Activated CD4-positive, alpha-beta T cell treated with anti-CD3 and anti-CD28 coated beads, Interleukin-2, amount 10 ng/mL, durations not matched to agents 7 days and 5 days (primary cell): ENCODE measurements around the gene TEKT3. TPM values are rescaled to one million over a fixed set of nuclear protein-coding genes. Genes with fewer than 3 reads are reported as not detected.
A peak's percentile ranks its signal among the peaks of the same experiment; 100 is the strongest.

ENCODE experiments used
- CTCF ChIA-PET: fragments of 350-600 bp; sonication (Branson Sonifier 250); formaldehyde crosslinking; loops from one replicate; lab custom pipeline; 2021; ENCODE audit warnings: antibody characterized with exemption; lab: Charles Lee
- POLR2A ChIA-PET: fragments of 350-600 bp; sonication (Branson Sonifier 250); formaldehyde crosslinking; loops from one replicate; lab custom pipeline; 2021; ENCODE audit warnings: antibody characterized with exemption; lab: Charles Lee
- DNase-seq: peaks from one replicate; pipeline ENCODE4 v3.0.0-alpha.2; 2020
- H3K27ac Mint-ChIP-seq: one replicate; pipeline ENCODE4 v1.8.0; 2021; ENCODE audit warnings: mild to moderate bottlenecking, moderate library complexity, mixed read lengths
- H3K27me3 Mint-ChIP-seq: one replicate; pipeline ENCODE4 v1.8.0; 2021; ENCODE audit warnings: mixed read lengths
- H3K36me3 Mint-ChIP-seq: one replicate; pipeline ENCODE4 v1.8.0; 2021; ENCODE audit warnings: low read depth, mixed read lengths
- H3K4me1 Mint-ChIP-seq: one replicate; pipeline ENCODE4 v1.8.0; 2021; ENCODE audit warnings: mixed read lengths
- H3K4me3 Mint-ChIP-seq: one replicate; pipeline ENCODE4 v1.8.0; 2021; ENCODE audit warnings: mild to moderate bottlenecking, moderate library complexity, mixed read lengths
- H3K9me3 Mint-ChIP-seq: one replicate; pipeline ENCODE4 v1.8.0; 2021; ENCODE audit warnings: mixed read lengths
- total RNA-seq, 2 experiments: library from RNA; stranded (reverse); gene quantifications; one replicate each; pipeline ENCODE4 v1.2.3, GENCODE V29; 2021

TEKT3 gene
- total RNA-seq, 2 experiments from 2014 or later, result not detected

DNA sequence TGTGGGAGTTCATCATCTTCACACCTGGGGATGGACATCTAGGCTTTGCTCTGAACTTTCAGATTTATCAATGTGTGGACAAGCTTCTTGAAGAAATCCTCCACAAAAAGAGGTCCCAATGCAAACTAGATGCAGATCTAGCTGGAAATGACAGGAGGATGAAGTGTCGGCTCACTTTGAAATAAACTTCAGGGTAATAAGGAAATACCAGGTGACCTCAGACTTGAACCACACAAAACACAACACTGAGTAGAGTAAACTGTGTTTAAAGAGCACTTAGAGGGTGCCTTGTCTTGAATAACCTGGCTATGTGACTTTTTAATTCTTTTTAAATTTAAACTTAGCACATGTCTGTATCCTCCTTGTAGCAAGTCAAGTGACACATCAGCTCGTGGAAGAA, 27.2 kb upstream of the TEKT3 start:
- H3K4me3 Mint-ChIP-seq, result no peak overlapping the region
- DNase-seq, result no peak
- ChIA-PET CTCF (no interaction called here), POLR2A (no interaction called here)
- H3K4me1 Mint-ChIP-seq, result no peaks in the 10 kb centered on the region
- no peaks in the 10 kb centered on the region for H3K27me3 Mint-ChIP-seq
- H3K27ac Mint-ChIP-seq, result no peak overlapping the region
- no peaks in the 10 kb centered on the region for H3K36me3 Mint-ChIP-seq
- no peaks in the 10 kb centered on the region for H3K9me3 Mint-ChIP-seq

- ChIA-PET POLR2A (no interaction called here), CTCF (no interaction called here)
- no peaks in the 10 kb centered on the region for H3K9me3 Mint-ChIP-seq
- no peak overlapping the region for H3K27ac Mint-ChIP-seq
- no peaks in the 10 kb centered on the region for H3K36me3 Mint-ChIP-seq
- no peak overlapping the region for H3K4me3 Mint-ChIP-seq
- H3K4me1 Mint-ChIP-seq, result no peaks in the 10 kb centered on the region
- no peaks in the 10 kb centered on the region for H3K27me3 Mint-ChIP-seq
- no peak for DNase-seq
These were observed 24.6 kb upstream of the TEKT3 start for GRCh38 chr17:15366026-15366425.

GRCh38 chr17:15364615-15365014, 23.2 kb upstream of the TEKT3 start:
- H3K4me3 Mint-ChIP-seq, result no peak overlapping the region
- DNase-seq, result no peak
- H3K27me3 Mint-ChIP-seq, result no peaks in the 10 kb centered on the region
- no peaks in the 10 kb centered on the region for H3K9me3 Mint-ChIP-seq
- no peaks in the 10 kb centered on the region for H3K4me1 Mint-ChIP-seq
- no peak overlapping the region for H3K27ac Mint-ChIP-seq
- ChIA-PET POLR2A (no interaction called here), CTCF (no interaction called here)
- no peaks in the 10 kb centered on the region for H3K36me3 Mint-ChIP-seq

DNA sequence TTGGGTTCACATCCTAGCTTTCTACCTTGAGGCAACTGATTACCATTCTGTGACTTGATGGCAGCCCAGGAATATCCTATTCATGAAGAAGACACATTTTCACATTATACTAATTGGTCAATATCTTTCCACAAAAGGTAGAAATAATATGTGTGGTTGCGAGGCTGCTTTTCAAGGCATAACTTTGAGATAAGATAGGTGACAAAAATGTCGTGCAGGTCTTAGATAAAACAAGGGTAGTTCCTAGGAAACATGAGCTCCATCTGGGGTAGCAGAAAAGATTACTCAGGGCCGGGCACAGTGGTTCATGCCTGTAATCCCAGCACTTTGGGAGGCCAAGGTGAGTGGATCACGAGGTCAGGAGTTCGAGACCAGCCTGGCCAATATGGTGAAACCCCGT, 22.3 kb upstream of the TEKT3 start:
- Mint-ChIP-seq H3K27ac (no peak overlapping the region), H3K27me3 (no peaks in the 10 kb centered on the region), H3K36me3 (no peaks in the 10 kb centered on the region), H3K9me3 (no peaks in the 10 kb centered on the region), H3K4me1 (no peaks in the 10 kb centered on the region), H3K4me3 (no peak overlapping the region)
- DNase-seq, result no peak
- ChIA-PET POLR2A (no interaction called here), CTCF (no interaction called here)

DNA sequence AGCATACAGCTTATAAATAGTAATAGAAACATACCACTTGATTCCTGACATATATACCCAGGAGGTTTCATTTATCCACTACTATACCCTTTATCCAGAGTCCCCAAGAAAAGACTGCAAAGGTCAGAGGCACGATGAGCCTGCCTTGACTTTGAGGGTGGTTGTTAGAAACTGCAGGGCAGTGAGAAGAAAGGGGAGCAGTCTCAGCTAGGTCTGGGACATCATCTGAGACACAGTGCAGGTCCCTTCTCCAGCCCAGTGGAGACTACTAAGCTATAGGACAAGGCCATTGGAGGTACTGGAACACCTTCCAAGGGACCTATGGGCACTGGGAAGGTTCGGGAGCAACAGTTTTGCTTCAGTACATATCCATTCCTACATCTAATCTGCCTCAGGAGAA, 20.2 kb upstream of the TEKT3 start:
- Mint-ChIP-seq H3K27ac (no peak overlapping the region), H3K4me1 (no peaks in the 10 kb centered on the region)
- CTCF ChIA-PET, result interaction anchor here (1.0 kb wide), 1 partner anchor 10 kb away, joined by 3 read pairs; no protein-coding TSS in a partner anchor

GRCh38 chr17:15361151-15361550, 19.8 kb upstream of the TEKT3 start:
- Mint-ChIP-seq H3K9me3 (no peaks in the 10 kb centered on the region), H3K36me3 (no peaks in the 10 kb centered on the region), H3K27ac (no peak overlapping the region), H3K4me3 (no peak overlapping the region), H3K27me3 (peaks cover 4% of the 10 kb centered on the region), H3K4me1 (no peaks in the 10 kb centered on the region)
- POLR2A ChIA-PET, result no interaction called here
- DNase-seq, result no peak
- CTCF ChIA-PET, result interaction anchor here (1.0 kb wide), 1 partner anchor 9 kb away, joined by 3 read pairs; no protein-coding TSS in a partner anchor

More for the DNA sequence above, 20.2 kb upstream of the TEKT3 start:
- POLR2A ChIA-PET, result no interaction called here
- H3K9me3 Mint-ChIP-seq, result no peaks in the 10 kb centered on the region
- DNase-seq, result no peak
- H3K27me3 Mint-ChIP-seq, result peaks cover 4% of the 10 kb centered on the region
- no peaks in the 10 kb centered on the region for H3K36me3 Mint-ChIP-seq
- H3K4me3 Mint-ChIP-seq, result no peak overlapping the region

DNA sequence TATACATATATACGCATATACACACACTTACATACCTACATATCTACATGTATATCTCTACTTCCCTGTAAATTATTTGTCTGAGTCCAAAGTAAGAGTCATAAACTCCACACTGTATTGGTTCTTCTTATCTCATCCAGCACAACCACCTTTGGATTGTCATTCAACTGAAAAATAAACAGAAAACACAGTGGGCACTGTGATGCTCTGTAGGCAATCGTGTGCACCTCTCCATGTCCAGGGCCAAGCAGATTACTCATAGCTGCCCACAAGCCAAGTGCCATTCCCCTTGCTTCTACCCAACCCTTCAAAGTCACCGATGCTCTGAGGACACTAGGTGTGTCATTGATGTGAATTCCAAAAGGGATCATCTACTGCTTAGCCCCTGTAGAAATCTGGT, 12.9 kb upstream of the TEKT3 start:
- Mint-ChIP-seq H3K27ac (no peak overlapping the region), H3K36me3 (no peaks in the 10 kb centered on the region), H3K4me3 (no peak overlapping the region), H3K27me3 (peaks cover 13% of the 10 kb centered on the region), H3K4me1 (no peaks in the 10 kb centered on the region), H3K9me3 (no peaks in the 10 kb centered on the region)
- CTCF ChIA-PET, result no interaction called here
- no peak for DNase-seq
- POLR2A ChIA-PET, result no interaction called here

GRCh38 chr17:15351925-15352324, 10.5 kb upstream of the TEKT3 start:
- peaks cover 9% of the 10 kb centered on the region for H3K27me3 Mint-ChIP-seq
- no peaks in the 10 kb centered on the region for H3K4me1 Mint-ChIP-seq
- DNase-seq, result no peak
- H3K4me3 Mint-ChIP-seq, result no peak overlapping the region
- no peaks in the 10 kb centered on the region for H3K9me3 Mint-ChIP-seq
- no peak overlapping the region for H3K27ac Mint-ChIP-seq
- ChIA-PET CTCF (interaction anchor here (0.6 to 0.9 kb wide), 2 partner anchors 9 to 106 kb away, joined by 3 to 4 read pairs; no protein-coding TSS in a partner anchor), POLR2A (no interaction called here)
- no peaks in the 10 kb centered on the region for H3K36me3 Mint-ChIP-seq

GRCh38 chr17:15351478-15351840, 10.1 kb upstream of the TEKT3 start:
- no peaks in the 10 kb centered on the region for H3K9me3 Mint-ChIP-seq
- ChIA-PET CTCF (interaction anchor here (0.9 kb wide), 1 partner anchor 10 kb away, joined by 3 read pairs; no protein-coding TSS in a partner anchor), POLR2A (no interaction called here)
- no peak for DNase-seq
- no peak overlapping the region for H3K27ac Mint-ChIP-seq
- H3K4me1 Mint-ChIP-seq, result no peaks in the 10 kb centered on the region
- no peaks in the 10 kb centered on the region for H3K36me3 Mint-ChIP-seq
- H3K27me3 Mint-ChIP-seq, result peaks cover 13% of the 10 kb centered on the region
- H3K4me3 Mint-ChIP-seq, result no peak overlapping the region

GRCh38 chr17:15350777-15351477, 9.5 kb upstream of the TEKT3 start:
- H3K4me1 Mint-ChIP-seq, result no peaks in the 10 kb centered on the region
- DNase-seq, result no peak
- POLR2A ChIA-PET, result no interaction called here
- H3K27ac Mint-ChIP-seq, result no peak overlapping the region
- CTCF ChIA-PET, result no interaction called here
- H3K9me3 Mint-ChIP-seq, result no peaks in the 10 kb centered on the region
- no peak overlapping the region for H3K4me3 Mint-ChIP-seq
- H3K36me3 Mint-ChIP-seq, result no peaks in the 10 kb centered on the region
- peaks cover 13% of the 10 kb centered on the region for H3K27me3 Mint-ChIP-seq

GRCh38 chr17:15349119-15349518, 7.7 kb upstream of the TEKT3 start:
- ChIA-PET POLR2A (no interaction called here), CTCF (no interaction called here)
- H3K27ac Mint-ChIP-seq, result no peak overlapping the region
- H3K27me3 Mint-ChIP-seq, result peaks cover 24% of the 10 kb centered on the region
- no peaks in the 10 kb centered on the region for H3K9me3 Mint-ChIP-seq
- DNase-seq, result no peak
- no peaks in the 10 kb centered on the region for H3K36me3 Mint-ChIP-seq
- H3K4me1 Mint-ChIP-seq, result no peaks in the 10 kb centered on the region
- H3K4me3 Mint-ChIP-seq, result no peak overlapping the region

DNA sequence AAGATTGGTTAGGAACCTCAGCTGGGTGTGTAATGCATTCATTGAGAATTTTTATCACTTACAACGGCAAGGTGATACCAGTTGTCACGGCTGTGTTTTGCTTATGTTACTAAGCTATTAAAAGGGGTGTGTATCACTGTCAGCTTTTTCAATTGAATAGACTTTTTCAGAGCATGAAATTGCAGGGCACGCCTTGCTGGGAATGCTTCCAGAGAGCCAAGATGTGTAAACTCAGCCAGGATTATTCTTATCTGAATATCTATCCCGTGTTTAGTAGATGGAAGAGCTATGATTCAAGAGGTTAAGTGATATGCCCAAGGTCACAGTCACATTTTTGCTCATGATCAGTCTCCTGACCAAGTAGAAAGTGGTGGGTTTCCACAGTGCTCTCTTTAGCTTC, 6.6 kb upstream of the TEKT3 start:
- H3K36me3 Mint-ChIP-seq, result no peaks in the 10 kb centered on the region
- no peak for DNase-seq
- no peaks in the 10 kb centered on the region for H3K9me3 Mint-ChIP-seq
- POLR2A ChIA-PET, result no interaction called here
- H3K27me3 Mint-ChIP-seq, result peaks cover 33% of the 10 kb centered on the region
- CTCF ChIA-PET, result no interaction called here
- H3K4me3 Mint-ChIP-seq, result no peak overlapping the region
- no peaks in the 10 kb centered on the region for H3K4me1 Mint-ChIP-seq
- H3K27ac Mint-ChIP-seq, result no peak overlapping the region

- ChIA-PET CTCF (no interaction called here), POLR2A (no interaction called here)
- no peaks in the 10 kb centered on the region for H3K9me3 Mint-ChIP-seq
- DNase-seq, result no peak
- H3K4me1 Mint-ChIP-seq, result peaks cover 1% of the 10 kb centered on the region
- H3K27me3 Mint-ChIP-seq, result peaks cover 47% of the 10 kb centered on the region
- no peaks in the 10 kb centered on the region for H3K36me3 Mint-ChIP-seq
- H3K27ac Mint-ChIP-seq, result no peak overlapping the region
- no peak overlapping the region for H3K4me3 Mint-ChIP-seq
These were observed 4.7 kb upstream of the TEKT3 start for GRCh38 chr17:15346066-15346595.

DNA sequence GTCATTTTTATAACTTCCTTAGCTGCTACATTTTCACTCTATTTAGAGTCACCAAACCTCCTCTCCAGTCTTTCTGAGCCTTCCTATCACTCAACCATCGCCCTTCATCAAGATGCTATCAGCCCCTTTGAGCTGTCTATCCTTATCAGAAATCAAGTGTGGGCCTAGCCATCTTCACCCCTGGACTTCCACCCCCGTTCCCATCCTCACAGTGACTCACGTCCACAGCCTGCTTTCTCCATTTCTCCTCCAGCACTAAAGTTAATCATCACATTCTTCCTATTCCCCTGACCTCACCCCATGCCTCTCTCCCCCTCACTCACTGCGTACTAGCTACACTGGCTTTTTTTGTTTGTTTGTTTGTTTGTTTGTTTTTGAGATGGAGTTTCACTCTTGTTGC, 2.4 kb upstream of the TEKT3 start:
- CTCF ChIA-PET, result no interaction called here
- H3K27me3 Mint-ChIP-seq, result peaks cover 56% of the 10 kb centered on the region
- H3K9me3 Mint-ChIP-seq, result no peaks in the 10 kb centered on the region
- peak overlapping the region; percentile 7 for H3K27ac Mint-ChIP-seq
- DNase-seq, result no peak
- H3K4me1 Mint-ChIP-seq, result peaks cover 4% of the 10 kb centered on the region
- H3K36me3 Mint-ChIP-seq, result no peaks in the 10 kb centered on the region
- POLR2A ChIA-PET, result no interaction called here
- H3K4me3 Mint-ChIP-seq, result no peak overlapping the region
